HG02610 (cell line): ENCODE measurements around the gene LRRC41.
A peak's percentile ranks its signal among the peaks of the same experiment; 100 is the strongest.

Experiments used
- ATAC-seq: cut with Tn5 transposase; IDR thresholded peaks from one replicate; pipeline ENCODE4 v1.9.1; 2021; ENCODE audit warnings: mild to moderate bottlenecking, moderate library complexity; ENCODE audit not compliant: unreplicated experiment

LRRC41 gene

GRCh38 chr1:46288485-46289133 lies 14.8 kb downstream of the LRRC41 start:
- no peak for ATAC-seq

DNA sequence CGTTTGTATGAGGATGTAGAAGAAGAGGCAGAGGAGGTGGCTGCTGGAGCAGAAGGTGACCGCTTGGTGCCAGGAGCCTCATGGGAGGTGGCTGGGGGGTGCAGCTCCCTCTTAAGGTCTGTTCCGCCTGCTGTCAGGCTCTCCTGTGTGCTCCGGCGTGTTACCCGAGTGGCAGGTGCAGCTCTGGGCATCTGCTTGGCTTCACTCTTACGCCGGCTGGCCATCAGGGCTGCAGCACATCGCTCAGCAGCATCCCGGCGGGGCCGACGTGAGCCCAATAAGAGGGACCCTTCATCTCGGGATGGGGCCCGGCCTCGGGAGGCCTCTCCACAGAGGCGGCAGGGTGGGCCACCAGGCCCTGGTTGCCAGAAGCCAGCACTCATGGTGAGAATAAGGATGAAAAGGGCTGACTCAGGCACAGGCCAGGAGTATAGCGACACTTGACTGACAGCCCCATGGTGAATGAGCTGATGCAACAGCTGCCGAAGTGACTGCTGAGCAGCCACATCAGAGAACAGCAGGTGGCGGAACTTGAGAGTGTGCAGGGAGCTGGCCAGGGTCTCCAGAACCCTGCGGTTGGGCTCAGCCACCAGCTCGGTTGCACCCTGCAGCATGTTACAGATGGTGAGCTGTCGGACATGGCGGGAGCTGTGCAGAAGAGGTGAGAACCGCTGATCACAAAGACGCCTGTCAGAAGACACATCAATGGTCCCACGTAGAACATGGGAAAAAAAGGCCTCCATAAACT lies 17.5 kb downstream of the LRRC41 start:
- ATAC-seq: no peak

- no peak for ATAC-seq
Measured at GRCh38 chr1:46284597-46285564, 18.5 kb downstream of the LRRC41 start.

GRCh38 chr1:46284058-46284457 lies 19.4 kb downstream of the LRRC41 start:
- no peak for ATAC-seq

- no peak for ATAC-seq
Measured at GRCh38 chr1:46281021-46281420, 22.4 kb downstream of the LRRC41 start.

DNA sequence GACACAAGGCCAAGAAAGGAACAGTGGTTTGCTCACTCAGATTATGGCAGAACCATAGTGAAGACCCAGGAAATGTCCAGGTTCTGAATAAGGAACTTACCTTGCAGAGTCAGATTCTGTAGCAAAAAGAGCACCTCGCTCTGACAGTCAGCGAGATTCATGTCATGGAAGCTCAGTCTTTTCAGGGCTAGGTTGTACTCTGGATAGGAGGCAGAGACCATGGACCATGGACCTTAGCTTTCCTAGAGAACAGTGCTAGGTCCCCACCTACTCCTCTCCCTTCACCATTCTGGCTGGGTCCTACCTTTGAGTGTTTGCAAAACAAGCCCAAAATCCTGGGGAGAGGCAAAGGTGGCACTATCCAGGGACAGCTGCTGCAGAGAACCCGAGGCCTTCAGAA lies 23.3 kb downstream of the LRRC41 start:
- no peak for ATAC-seq

DNA sequence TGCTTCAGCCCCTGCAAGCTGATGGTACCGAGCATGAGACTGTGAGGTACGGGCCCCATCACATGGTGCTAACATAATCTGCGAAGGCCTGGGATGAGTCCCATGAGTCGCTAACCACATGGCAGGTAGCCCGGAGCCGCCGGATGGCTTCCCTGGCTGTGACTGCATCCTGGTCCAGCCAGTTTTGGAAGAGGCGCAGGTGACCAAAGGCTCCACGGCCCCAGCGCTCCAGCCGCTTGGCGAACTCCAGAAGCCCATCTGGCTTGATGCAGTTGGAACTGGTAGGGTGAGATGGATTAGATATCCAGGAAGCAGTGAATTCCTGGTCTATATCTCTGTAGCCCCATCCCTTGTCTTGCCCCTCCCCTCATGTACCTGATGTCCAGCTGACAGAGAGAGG lies 24.6 kb downstream of the LRRC41 start:
- no peak for ATAC-seq

DNA sequence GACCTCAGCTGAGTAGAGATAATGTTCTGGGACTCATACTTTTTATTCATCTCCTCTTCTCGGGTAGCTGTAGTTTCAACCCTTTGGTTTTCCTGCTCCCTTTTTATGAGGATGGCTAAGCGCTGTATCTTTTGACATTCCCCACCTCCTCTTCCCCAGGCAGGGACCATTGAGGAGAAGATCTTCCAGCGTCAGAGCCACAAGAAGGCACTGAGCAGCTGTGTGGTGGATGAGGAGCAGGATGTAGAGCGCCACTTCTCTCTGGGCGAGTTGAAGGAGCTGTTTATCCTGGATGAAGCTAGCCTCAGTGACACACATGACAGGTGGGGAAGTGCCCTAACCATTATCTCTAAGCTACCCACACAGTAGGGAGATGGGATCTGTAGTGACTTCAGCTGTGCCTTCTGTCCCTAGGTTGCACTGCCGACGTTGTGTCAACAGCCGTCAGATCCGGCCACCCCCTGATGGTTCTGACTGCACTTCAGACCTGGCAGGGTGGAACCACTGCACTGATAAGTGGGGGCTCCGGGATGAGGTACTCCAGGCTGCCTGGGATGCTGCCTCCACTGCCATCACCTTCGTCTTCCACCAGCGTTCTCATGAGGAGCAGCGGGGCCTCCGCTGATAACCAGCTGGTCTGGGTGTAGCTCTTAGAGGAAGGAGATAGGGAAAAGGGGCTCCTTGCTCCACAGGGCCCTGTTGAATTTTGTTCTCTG lies 25.6 kb downstream of the LRRC41 start:
- no peak for ATAC-seq

GRCh38 chr1:46275030-46275337 lies 28.4 kb downstream of the LRRC41 start:
- ATAC-seq: no peak

- no peak for ATAC-seq
Measured at GRCh38 chr1:46274225-46275029, 29.0 kb downstream of the LRRC41 start.

- no peak for ATAC-seq
Measured at GRCh38 chr1:46268578-46268977, 34.8 kb downstream of the LRRC41 start.

- ATAC-seq: no peak
Measured at GRCh38 chr1:46263146-46263545, 40.3 kb downstream of the LRRC41 start.

- ATAC-seq: no peak
Measured at GRCh38 chr1:46262508-46262907, 40.9 kb downstream of the LRRC41 start.

DNA sequence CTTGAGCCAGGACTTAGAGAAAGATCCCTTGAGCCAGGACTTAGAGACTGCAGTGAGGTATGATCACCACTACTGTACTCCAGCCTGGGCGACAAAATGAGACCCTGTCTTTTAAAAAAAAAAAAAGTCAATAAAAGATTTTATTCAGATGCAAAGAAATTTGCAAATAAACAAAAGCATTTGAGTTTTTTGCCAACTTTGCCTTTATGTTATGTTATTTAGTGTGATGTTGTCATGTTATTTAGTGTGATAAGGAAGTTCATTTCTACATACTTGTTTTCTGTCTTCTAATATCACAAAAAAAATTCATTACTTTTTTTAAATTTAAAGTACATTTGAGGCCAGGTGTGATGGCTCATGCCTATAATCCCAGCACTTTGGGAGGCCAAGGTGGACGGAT lies 46.9 kb downstream of the LRRC41 start:
- no peak for ATAC-seq

GRCh38 chr1:46254668-46255067 lies 48.7 kb downstream of the LRRC41 start:
- ATAC-seq: no peak

GRCh38 chr1:46248122-46248920 lies 55.1 kb downstream of the LRRC41 start:
- ATAC-seq: no peak

DNA sequence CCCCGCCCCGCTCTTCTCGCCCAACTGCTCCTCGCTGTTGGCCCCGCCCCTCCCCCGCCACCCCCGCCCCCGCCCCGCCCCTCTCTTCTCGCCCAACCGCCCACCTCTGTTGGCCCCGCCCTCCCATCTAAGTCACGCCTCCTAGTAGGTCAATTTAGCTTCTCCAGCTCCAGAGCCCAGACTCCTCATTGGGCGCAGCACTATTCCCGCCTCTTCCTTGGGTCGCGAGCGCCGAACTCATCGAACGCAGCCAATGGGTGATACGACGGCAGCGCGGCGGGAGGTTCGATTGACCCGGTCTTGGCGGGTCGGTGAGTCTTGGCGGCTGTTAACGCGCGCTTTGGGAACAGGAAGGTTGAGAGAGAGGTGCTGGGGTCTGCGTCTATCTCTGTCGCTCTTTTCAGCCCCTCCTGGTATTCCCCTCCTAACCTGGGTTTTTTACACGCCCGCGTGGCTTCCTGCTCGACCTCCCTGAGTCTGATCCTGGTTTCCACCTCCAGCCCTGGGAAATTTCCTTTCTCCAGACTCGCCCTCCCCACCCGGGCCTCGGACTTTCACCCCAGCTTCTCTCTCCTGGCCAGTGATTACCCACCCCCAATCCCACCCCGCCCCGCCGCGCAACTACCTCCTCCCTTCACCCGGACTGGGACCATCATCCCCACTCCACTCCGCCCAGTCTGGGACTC lies 55.8 kb downstream of the LRRC41 start, which contains the start of gene RAD54L:
RAD54L (plus strand) TSS at position 328 of the 686 bp plus-strand sequence. CDS start 643 bp downstream, outside the sequence.
- ATAC-seq: peak; percentile 91

DNA sequence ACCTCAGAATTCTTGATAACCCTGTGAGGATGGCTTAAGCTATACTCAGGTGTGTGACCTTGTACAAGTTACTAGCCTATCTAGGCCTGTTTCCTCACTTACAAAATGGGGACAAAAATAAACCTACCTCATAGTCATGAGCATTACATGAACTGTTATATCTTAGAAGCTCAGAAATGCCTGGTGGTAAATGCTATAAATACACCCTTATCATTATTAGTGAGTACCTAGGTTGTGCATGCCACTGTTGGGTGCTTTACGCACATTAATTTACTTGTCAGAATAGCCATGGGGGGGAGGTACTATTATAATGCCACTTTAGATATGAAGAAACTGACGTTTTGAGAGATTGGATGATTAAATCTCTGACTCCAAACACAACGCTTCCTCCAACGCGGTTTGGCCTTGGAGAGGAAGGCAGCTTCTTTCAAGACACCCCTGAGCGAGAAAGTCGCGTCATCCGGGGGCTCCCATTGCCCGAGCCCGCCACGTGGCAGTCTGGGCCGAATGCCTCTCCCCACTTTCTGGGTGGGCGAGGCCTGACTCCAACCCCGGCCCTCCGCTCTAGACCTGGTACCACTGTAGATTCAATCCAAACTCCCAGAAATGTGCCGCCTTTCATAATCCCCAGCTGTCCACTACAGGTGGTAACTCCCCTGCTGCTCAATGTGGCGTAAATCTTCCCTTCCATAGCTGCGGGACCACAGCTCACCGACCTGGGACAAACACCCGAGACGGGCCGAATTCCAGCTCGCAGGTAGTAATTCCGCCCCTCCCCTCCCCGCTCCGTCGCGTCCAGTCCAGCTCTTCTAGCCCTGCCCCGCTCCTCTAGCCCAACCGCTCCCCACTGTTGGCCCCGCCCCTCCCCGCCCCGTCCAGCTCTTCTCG lies 56.6 kb downstream of the LRRC41 start:
- ATAC-seq: peak; percentile 58
